HepG2 (cell line): Measurements from ENCODE around the gene EIF4E1B. TPM values are rescaled to one million over a fixed set of nuclear protein-coding genes. Genes with fewer than 3 reads are reported as not detected.

Experiments
- ATAC-seq: fragments of 200-7000 bp; cut with Tn5 transposase; 3 replicates; pipeline ENCODE4 v1.9.1; 2020; ENCODE audit warnings: mild to moderate bottlenecking, moderate library complexity
- BruUV-seq: library from RNA; stranded (reverse); fragments of 400-500 nt; replicated peaks from 2 replicates; lab custom pipeline; 2021; lab: Mats Ljungman, UMichigan
- CTCF ChIA-PET: fragments of 300-600 bp; formaldehyde crosslinking; extraction: SDS; loops from one replicate; lab custom pipeline; 2021; ENCODE audit warnings: low total read pairs, inconsistent platforms, low intra/inter-chr PET ratio; lab: Yijun Ruan, JAX
- POLR2A ChIA-PET: fragments of 350-600 bp; sonication (Branson Sonifier 250); formaldehyde crosslinking; loops from one replicate; lab custom pipeline; 2020; ENCODE audit warnings: antibody characterized with exemption, inconsistent platforms; lab: Yijun Ruan, JAX
- DNase-seq: peaks from one replicate; pipeline ENCODE4 v3.0.0-alpha.2; 2015; ENCODE audit warnings: low spot score
- FAIRE-seq: peaks from 3 replicates; lab custom pipeline; 2011; peaks lifted over from hg19 to GRCh38; lab: Jason Lieb, UNC
- H2AFZ ChIP-seq: one replicate; pipeline ENCODE4 v1.6.1; 2011; ENCODE audit warnings: low read length, inconsistent platforms
- H3K27ac ChIP-seq: fragments of 300-600 bp; 3 replicates; pipeline ENCODE4 v1.8.0; 2011; ENCODE audit warnings: mixed run types, mild to moderate bottlenecking, mixed read lengths, low read length, inconsistent platforms; ENCODE audit not compliant: insufficient read depth; ENCODE audit errors: extremely low read length
- H3K27me3 ChIP-seq, 2 experiments: fragments of 200-600 bp in 1 of 2; 2 replicates in 1 of 2; 3 replicates in 1 of 2; pipeline versions ENCODE4 v1.6.0 to v1.8.0; 2011; ENCODE audit warnings: low read length in 2 of 2, mild to moderate bottlenecking in 2 of 2, moderate library complexity in 2 of 2, inconsistent platforms in 1 of 2; ENCODE audit not compliant: insufficient read depth in 2 of 2, control insufficient read depth in 1 of 2
- H3K36me3 ChIP-seq, 2 experiments: fragments of 200-600 bp in 1 of 2; replicated peaks in 1 of 2; 2 replicates in 1 of 2; 3 replicates in 1 of 2; pipeline versions ENCODE4 v1.5.1 to v1.8.0; 2011; ENCODE audit warnings: low read length in 2 of 2, inconsistent platforms in 1 of 2; ENCODE audit not compliant: insufficient read depth in 2 of 2, control insufficient read depth in 1 of 2
- H3K4me1 ChIP-seq: 2 replicates; pipeline ENCODE4 v1.5.1; 2012; ENCODE audit warnings: low read length, inconsistent platforms; ENCODE audit not compliant: insufficient read depth
- H3K4me2 ChIP-seq: 2 replicates; pipeline ENCODE4 v1.6.0; 2011; ENCODE audit warnings: low read depth, low read length, inconsistent platforms
- H3K4me3 ChIP-seq, 3 experiments: fragments of 200-600 bp in 1 of 3; sonication (generic), shearing (Covaris generic) in 1 of 3; replicated peaks in 1 of 3; 2 replicates each; pipeline ENCODE4 v1.5.1; 2011 to 2016; ENCODE audit warnings: low read length in 3 of 3, inconsistent platforms in 2 of 3, low read depth in 2 of 3, mild to moderate bottlenecking in 2 of 3, control low read depth in 1 of 3, mixed read lengths in 1 of 3; ENCODE audit not compliant: insufficient read depth in 1 of 3
- H3K79me2 ChIP-seq: one replicate; pipeline ENCODE4 v1.6.1; 2011; ENCODE audit warnings: low read length, inconsistent platforms; ENCODE audit not compliant: insufficient read depth
- H3K9ac ChIP-seq: 2 replicates; pipeline ENCODE4 v1.6.0; 2011; ENCODE audit warnings: mild to moderate bottlenecking, low read depth, low read length, inconsistent platforms; ENCODE audit not compliant: insufficient read depth
- H3K9me3 ChIP-seq: 2 replicates; pipeline ENCODE4 v1.5.1; 2012; ENCODE audit warnings: mild to moderate bottlenecking, low read length
- H4K20me1 ChIP-seq: 2 replicates; pipeline ENCODE4 v1.6.0; 2011; ENCODE audit warnings: inconsistent platforms, mild to moderate bottlenecking, low read length, moderate library complexity; ENCODE audit not compliant: insufficient read depth
- NAIF1 ChIP-seq: sonication (generic); formaldehyde crosslinking; IDR thresholded peaks from 2 replicates; pipeline ENCODE4 v1.5.0; 2020; ENCODE audit warnings: mild to moderate bottlenecking, missing genetic modification reagents, borderline replicate concordance
- PLRG1 ChIP-seq: fragments of 450-650 bp; conservative IDR thresholded peaks from 2 replicates; pipeline ENCODE4 v1.6.1; 2016
- YY1 ChIP-seq: IDR thresholded peaks from 2 replicates; pipeline ENCODE4 v1.6.1; 2011; ENCODE audit warnings: low read length, low read depth, moderate library complexity, mild to moderate bottlenecking; ENCODE audit not compliant: insufficient read depth, insufficient replicate concordance
- ZBTB25 ChIP-seq: IDR thresholded peaks from 2 replicates; pipeline ENCODE4 v1.6.1; 2018; ENCODE audit warnings: missing genetic modification reagents
- ZBTB26 ChIP-seq: IDR thresholded peaks from 2 replicates; pipeline ENCODE4 v1.6.1; 2016; ENCODE audit warnings: missing compliant biosample characterization, missing genetic modification reagents, borderline replicate concordance
- ZBTB38 ChIP-seq: sonication (generic); formaldehyde crosslinking; IDR thresholded peaks from 2 replicates; pipeline ENCODE4 v1.5.1; 2020; ENCODE audit warnings: mild to moderate bottlenecking, missing genetic modification reagents
- ZSCAN5A ChIP-seq: sonication (generic); formaldehyde crosslinking; IDR thresholded peaks from 2 replicates; pipeline ENCODE4 v1.8.0; 2022; ENCODE audit warnings: mild to moderate bottlenecking, missing genetic modification reagents, borderline replicate concordance
- WGBS: methylation state at CpG from one replicate; pipeline ENCODE4 v1.1.6; 2017; ENCODE audit warnings: low lambda C conversion rate; 5-methylcytosine and 5-hydroxymethylcytosine counted together
- in situ Hi-C: cut with HindIII; loops from 2 replicates; pipeline ENCODE4 v1.10.0; 2017; ENCODE audit warnings: low pct_unique_long_range_greater_than_20kb; ENCODE audit not compliant: extremely low pct_ligation_motif_present
- intact Hi-C: fragments of 100-400 bp; cut with micrococcal nuclease; formaldehyde crosslinking; loops from one replicate; pipeline ENCODE4 v1.10.0; 2022; ENCODE audit not compliant: unreplicated experiment
- polyA plus RNA-seq, 8 experiments: library from polyadenylated mRNA; depleted of rRNA in 3 of 8; stranded (reverse) in 7 of 8; unstranded in 1 of 8; fragments of >200 nt; fragmentation: Illumina TruSeq in 4 of 8; extraction: Trizol in 4 of 8; gene quantifications; 2 replicates each; pipeline versions ENCODE4 v1.2.1 to v1.2.3, GENCODE V29; 2011 to 2016; ENCODE audit warnings: low read depth in 4 of 8, missing spikeins in 1 of 8, mixed read lengths in 1 of 8; ENCODE audit not compliant: insufficient read depth in 1 of 8
- total RNA-seq, 5 experiments: library from RNA; depleted of rRNA; stranded (reverse); fragments of >200 nt; fragmentation: Illumina TruSeq; extraction: Trizol; gene quantifications; 2 replicates each; pipeline ENCODE4 v1.2.3, GENCODE V29; 2016; ENCODE audit warnings: low read depth in 1 of 5

The EIF4E1B gene
- total and polyA plus RNA-seq, 2 of the 13 experiments (the other 11 are each of a cell fraction or from before 2014, with no cell fraction given) = not detected

- Histone ChIP-seq H3K36me3 (no peaks in the 10 kb centered on the region), H3K27me3 (peaks cover 19 to 88% of the 10 kb centered on the region in 2 experiments; a peak in 4 of 5 replicates), H2AFZ (no peak overlapping the region), H4K20me1 (no peaks in the 10 kb centered on the region), H3K27ac (no peak overlapping the region), H3K4me1 (peaks cover 9% of the 10 kb centered on the region; the same call in 1 of the 2 replicates), H3K4me2 (no peak overlapping the region), H3K9ac (no peak overlapping the region), H3K9me3 (no peaks in the 10 kb centered on the region), H3K79me2 (no peaks in the 10 kb centered on the region), H3K4me3 (no peak overlapping the region)
- WGBS = 9% methylated on average over 4 of the region's 4 CpGs
- no peak for DNase-seq
- no TSS peak for BruUV-seq
- intact Hi-C loops = no loop called here
- TF ChIP-seq ZBTB38 (CRISPR knock-in tag) (no peak), ZBTB25 (CRISPR knock-in tag) (no peak), PLRG1 (no peak), YY1 (no peak), ZSCAN5A (no peak), NAIF1 (CRISPR knock-in tag) (no peak), ZBTB26 (CRISPR knock-in tag) (no peak)
- ChIA-PET CTCF (no interaction called here), POLR2A (no interaction called here)
- in situ Hi-C loops = no loop called here
- FAIRE-seq = no peak
- no peak for ATAC-seq
These were observed 6.3 kb upstream of the EIF4E1B start for GRCh38 chr5:176624142-176624541.
